CD4-positive, alpha-beta T cell treated with Interleukin-6 for 4 hours (primary cell): ENCODE measurements around the gene APOL3.
"Not testable (repeated sequence)": the region's sequence is repeated elsewhere in the genome, so short reads cannot be mapped to it uniquely, and the experiment has no call there.

Source experiments
- DNase-seq: peaks from one replicate; pipeline ENCODE4 v3.0.0-alpha.2; 2020; ENCODE audit warnings: mixed read lengths

The APOL3 gene

DNA sequence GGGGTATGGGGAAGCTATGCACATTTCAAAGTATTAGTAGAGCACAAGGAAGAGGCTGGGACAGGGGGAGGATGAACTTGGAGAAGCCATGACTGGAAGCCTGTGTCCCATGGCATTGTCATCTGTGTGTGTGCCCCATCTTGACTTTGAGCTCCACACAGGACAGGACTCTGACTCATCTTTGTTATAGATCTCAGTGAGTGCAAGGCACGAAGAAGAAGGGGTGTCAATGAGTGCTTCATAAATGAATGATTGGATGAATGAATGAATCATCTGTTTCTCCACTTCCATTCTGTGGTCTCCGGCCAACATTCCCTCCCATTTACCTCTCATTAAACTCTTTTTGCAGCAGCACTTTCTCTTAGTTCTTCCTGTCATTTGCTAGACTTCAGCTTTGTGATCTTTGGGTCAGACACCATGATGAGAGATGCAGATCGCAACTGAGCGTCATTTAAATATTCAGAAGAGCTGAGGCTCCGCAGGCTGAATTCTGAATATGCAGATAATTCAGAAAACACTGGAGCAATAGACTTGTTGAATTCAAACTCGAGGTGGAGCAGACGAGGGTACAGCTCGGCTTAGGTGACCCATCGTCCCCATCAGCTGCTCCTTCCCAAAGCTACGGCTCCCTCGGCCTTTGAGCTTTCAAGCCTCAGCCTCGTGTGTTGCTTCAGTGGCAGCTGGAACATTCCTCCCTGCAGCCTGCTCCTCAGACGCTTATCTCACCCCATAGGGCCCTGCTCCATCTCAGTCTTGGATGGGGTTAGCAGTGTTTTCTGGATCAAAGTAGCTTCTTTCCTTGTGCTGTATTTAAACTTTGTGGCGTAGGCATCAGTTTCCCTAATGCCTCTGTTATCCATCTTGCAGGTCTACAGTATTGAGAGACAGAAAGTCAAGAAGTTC lies 30.8 kb downstream of the APOL3 start:
- DNase-seq, result no peak

DNA sequence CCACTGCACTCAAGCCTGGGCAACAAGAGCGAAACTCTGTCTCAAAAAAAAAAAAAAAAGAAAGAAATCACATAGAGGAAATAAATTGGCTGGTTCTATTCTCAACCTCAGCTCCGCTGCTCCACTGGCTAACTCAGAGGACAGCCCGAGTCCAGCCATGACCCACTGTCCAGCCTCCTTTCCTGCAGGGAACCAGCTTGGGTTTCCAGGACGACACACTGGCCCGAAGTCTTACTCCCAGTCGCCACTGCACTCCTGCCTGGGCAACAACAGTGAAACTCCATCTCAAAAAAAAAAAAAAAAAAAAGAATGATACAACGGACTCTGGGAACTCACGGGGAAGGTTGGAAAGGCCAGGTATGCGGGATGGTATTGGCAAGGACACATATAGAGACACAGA lies 31.5 kb downstream of the APOL3 start:
- no peak for DNase-seq

- no peak for DNase-seq
Observed at GRCh38 chr22:36125994-36126531, 34.5 kb downstream of the APOL3 start.

GRCh38 chr22:36125434-36125833 lies 35.1 kb downstream of the APOL3 start:
- no peak for DNase-seq

DNA sequence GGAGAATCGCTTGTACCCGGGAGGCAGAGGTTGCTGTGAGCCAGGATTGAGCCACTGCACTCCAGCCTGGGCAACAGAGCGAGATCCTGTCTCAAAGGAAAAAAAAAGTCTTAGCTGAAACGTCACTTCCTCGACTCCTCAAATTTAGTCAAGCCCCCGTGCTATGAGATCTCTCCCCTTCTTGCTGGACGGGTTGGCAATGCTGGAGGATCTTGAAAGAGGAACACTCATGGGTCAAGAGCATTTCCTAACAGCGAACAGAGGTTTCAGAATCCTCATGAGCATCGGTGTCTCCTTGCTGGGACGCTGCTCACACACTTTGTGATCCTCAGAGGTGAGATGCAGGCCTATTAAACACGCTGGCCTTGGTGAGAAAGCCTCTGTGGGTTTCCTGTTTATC lies 35.9 kb downstream of the APOL3 start:
- no peak for DNase-seq

DNA sequence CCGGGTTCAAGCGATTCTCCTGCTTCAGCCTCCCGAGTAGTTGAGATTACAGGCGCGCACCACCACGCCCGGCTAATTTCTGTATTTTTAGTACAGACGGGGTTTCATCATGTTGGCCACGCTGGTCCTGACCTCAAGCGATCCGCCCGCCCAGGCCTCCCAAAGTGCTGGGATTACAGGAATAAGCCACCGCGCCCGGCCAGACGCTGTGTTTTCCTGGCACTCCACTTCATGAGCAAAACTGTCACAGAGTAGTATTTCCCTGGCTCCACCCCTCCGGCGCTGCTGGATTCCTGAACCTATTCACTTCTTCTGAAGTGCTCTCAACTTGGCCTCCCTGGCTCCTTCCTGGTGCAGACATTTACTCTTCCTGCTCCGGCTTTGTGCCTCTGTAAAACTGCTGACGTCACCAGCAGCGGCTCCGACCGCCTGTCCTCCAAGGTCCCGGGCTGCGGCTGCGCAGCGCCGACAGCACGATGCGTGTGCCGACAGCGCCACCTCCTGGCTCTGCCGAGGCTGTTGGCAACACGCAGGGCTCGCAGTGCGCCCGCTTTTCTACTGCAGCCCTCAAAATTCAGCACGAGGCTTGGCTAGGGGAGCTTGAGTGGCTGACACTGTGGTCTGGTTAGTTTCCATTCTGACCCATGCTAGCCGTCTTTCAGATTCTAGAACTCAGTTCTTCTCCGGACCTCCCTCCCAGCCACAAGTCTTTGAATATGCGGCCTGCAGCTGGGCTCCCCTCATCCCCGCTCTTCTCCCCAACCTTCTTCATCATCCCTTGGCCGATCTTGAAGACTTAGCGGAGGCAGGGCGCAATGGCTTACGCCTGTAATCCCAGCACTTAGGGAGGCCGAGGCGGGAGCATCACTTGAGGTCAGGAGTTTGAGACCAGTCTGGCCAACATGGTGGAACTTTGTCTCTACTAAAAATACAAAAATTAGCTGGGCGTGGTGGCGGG lies 36.6 kb downstream of the APOL3 start:
- peak; percentile 96 for DNase-seq

DNA sequence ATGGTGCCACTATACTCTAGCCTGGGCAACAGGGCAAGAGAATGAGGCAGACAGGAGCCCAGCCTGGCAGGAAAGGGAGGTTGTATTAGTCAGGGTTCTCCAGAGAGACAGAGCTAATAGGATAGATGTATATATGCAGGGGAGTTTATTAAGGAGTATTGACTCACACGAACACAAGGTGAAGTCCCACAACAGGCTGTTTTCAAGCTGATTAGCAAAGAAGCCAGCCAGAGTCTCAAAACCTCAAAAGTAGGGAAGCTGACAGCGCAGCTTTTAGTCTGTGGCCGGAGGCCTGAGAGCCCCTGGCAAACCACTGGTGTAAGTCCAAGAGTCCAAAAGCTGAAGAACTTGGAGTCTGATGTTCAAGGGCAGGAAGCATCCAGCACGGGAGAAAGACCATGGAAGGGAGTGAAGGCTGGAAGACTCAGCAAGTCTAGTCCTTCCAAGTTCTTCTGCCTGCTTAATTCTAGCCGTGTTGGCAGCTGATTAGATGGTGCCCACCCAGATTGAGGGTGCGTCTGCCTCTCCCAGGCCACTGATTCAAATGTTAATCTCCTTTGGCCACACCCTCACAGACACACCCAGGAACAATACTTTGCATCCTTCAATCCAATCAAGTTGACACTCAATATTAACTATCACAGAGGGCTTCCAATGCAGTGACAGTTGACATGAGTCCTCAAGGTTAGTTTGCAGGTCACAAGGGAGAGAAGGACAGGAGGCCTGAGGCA lies 39.8 kb downstream of the APOL3 start:
- DNase-seq, result not testable (repeated sequence)

DNA sequence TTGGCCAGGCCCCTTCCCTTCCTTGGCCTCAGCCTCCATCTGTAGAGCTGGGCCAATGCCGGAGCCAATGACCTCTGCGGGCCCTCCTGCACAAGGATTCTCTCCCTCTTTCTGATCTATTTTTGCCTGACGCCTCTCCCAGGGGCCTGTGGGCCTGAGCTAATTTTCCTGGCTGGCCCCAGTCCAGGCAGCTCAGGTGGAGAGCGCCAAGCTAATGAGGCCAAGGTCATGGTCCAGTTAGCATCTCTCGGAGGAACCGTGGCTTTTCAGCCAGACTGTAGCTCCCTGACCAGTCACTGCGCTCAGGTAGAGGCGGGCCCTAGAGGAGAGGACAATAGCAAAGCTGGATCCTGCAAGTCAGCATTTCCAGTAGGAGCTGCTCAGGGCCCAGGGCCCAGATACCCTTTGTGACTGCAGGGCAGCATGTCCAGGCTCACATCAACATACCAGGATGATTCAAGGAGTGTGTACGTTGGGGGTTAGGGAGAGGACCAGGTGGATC lies 43.5 kb downstream of the APOL3 start:
- DNase-seq, result no peak

- no peak for DNase-seq
Observed at GRCh38 chr22:36116127-36116526, 44.4 kb downstream of the APOL3 start.

GRCh38 chr22:36113121-36113520 lies 47.4 kb downstream of the APOL3 start:
- no peak for DNase-seq

DNA sequence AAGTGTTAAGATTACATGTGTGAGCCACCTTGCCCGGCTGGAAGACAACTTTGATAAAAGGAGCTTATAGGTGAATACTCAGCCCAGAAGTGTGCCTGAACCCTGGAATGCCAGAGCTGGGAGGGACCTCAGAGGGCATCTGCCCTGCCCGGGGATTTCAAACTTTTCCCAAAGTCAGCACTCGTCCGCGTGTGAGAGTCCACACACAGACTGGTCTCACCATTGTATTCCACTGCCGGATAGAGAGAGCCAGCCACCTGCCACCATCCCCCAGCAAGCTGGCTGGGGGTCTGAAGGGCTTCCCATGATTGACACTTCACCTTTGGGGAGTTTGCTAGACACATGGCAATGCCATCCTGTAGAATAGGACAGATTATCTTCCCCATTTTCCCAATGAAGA lies 49.2 kb downstream of the APOL3 start:
- no peak for DNase-seq

- no peak for DNase-seq
Observed at GRCh38 chr22:36110306-36110881, 50.2 kb downstream of the APOL3 start.

GRCh38 chr22:36107436-36107835 lies 53.1 kb downstream of the APOL3 start:
- no peak for DNase-seq

DNA sequence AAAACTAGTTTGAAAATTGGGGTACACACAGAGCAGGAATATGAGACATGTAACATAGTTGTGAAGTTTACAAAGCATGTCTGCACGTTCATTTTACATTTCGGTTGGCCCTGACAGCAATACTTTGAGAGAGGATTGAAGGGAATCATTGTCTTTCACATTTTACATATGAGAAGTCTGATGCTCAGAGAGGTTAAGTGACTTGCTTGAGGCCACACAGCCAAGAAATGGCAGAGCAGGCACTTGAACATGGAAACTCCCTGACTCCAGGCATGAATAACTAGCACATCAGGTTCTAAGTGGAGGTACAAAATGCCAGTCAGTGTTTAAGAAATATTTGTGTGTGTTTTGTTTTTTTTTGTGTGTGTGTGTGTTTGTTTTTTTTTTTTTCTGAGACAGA lies 53.6 kb downstream of the APOL3 start:
- no peak for DNase-seq

GRCh38 chr22:36104988-36105387 lies 55.6 kb downstream of the APOL3 start:
- no peak for DNase-seq

- DNase-seq, result no peak
Observed at GRCh38 chr22:36104435-36104834, 56.1 kb downstream of the APOL3 start.

GRCh38 chr22:36103891-36104290 lies 56.7 kb downstream of the APOL3 start:
- DNase-seq, result no peak

DNA sequence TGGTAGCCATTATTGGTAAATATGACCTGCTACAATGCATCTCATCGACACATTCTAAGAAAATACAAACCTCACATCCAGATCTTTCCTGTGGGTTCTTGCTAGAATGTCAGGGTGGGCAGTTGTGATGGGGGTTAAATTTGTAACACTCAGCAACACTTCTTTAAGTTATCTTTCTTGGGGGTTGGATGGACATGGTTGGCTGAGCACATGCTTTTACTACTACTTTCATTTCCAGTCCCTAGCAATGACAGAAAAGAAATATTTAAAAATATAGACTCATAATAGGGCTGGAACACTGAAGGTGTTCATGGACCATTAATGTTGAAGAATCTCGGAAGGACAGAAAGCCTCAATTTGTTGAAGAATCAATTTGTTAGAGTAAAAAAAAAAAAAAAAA lies 57.6 kb downstream of the APOL3 start:
- no peak for DNase-seq

GRCh38 chr22:36101756-36102155 lies 58.8 kb downstream of the APOL3 start:
- DNase-seq, result no peak

GRCh38 chr22:36100908-36101307 lies 59.6 kb downstream of the APOL3 start:
- DNase-seq, result not testable (repeated sequence)

DNA sequence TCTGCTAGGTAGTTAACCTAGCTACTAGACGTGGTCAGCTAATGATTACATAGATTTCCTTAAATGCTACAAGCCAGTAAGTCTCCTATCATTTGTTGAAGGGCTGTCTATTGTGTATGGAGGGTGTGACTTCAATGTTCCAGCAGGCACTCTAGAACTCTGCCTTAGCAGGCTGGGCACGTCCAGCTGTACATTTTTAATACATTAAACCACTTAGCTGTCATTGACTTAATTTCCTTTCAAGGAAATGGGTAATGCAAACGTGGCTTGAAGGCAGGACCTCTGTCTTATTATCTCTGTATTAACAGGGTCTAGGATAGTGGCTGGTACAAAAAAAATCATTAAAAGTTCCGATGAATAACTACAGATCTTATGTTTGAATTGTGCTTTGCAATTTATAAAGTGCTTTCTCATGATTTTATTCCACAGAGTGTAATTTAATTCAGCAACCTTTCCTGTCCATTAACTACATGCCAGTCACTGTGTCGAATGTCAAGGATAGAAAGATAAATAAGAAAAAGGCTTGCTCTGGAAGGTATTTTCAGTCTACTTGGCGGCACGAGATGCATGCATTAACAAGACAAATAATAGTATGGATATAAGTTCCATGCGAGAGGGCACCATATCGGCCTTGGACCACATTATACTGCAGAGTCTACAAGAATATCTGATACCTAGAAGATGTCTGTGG lies 60.3 kb downstream of the APOL3 start:
- no peak for DNase-seq
